ENCODE results near the gene CDK12. TPM values are rescaled to one million over a fixed set of nuclear protein-coding genes. Genes with fewer than 3 reads are reported as not detected.
A peak's percentile ranks its signal among the peaks of the same experiment; 100 is the strongest.
"Not testable (repeated sequence)": the region's sequence is repeated elsewhere in the genome, so short reads cannot be mapped to it uniquely, and the experiment has no call there.

The CDK12 gene
- 43.0 to 55.1 TPM (median 44.2 TPM) in 3 replicates for total RNA-seq
- long read RNA-seq, full-length matches to known transcripts: 1 of 7 reads
- long read RNA-seq, partial matches to known transcripts: 3 of 7 reads
- long read RNA-seq, other reads (novel, unspliced or antisense): 3 of 7 reads

GRCh38 chr17:39461113-39461925 lies at the start of gene CDK12:
Gene CDK12, plus strand, starts transcription at chr17:39461486. Its CDS starts 586 bp downstream, at chr17:39462072.
- Mint-ChIP-seq H3K36me3 (ENCODE audit: low read depth) (peaks cover 3% of the 10 kb centered on the region), H3K4me1 (ENCODE audit: low read depth) (peaks cover 36% of the 10 kb centered on the region), H3K27me3 (ENCODE audit: low read depth) (no peaks in the 10 kb centered on the region), H3K4me3 (ENCODE audit: unreplicated experiment) (peak within 1 kb of the TSS; percentile 92), H3K27ac (ENCODE audit: unreplicated experiment) (peak within 1 kb of the TSS; percentile 99), H3K9me3 (ENCODE audit: low read depth) (no peaks in the 10 kb centered on the region)
- peak; percentile 94 for DNase-seq (ENCODE audit: low spot score)
- TF ChIP-seq CTCF (IDR thresholded peaks at IDR 0.05): no peak

GRCh38 chr17:39416141-39416540 lies 45.1 kb upstream of the CDK12 start:
- Mint-ChIP-seq H3K27me3 (ENCODE audit: low read depth) (no peaks in the 10 kb centered on the region), H3K4me1 (ENCODE audit: low read depth) (no peaks in the 10 kb centered on the region), H3K27ac (ENCODE audit: unreplicated experiment) (no peak overlapping the region), H3K9me3 (ENCODE audit: low read depth) (no peaks in the 10 kb centered on the region), H3K36me3 (ENCODE audit: low read depth) (peaks cover 23% of the 10 kb centered on the region), H3K4me3 (ENCODE audit: unreplicated experiment) (no peak overlapping the region)
- DNase-seq (ENCODE audit: low spot score): no peak
- TF ChIP-seq CTCF (IDR thresholded peaks at IDR 0.05): no peak

- Mint-ChIP-seq H3K4me1 (ENCODE audit: low read depth) (no peaks in the 10 kb centered on the region), H3K36me3 (ENCODE audit: low read depth) (peaks cover 22% of the 10 kb centered on the region), H3K27me3 (ENCODE audit: low read depth) (no peaks in the 10 kb centered on the region), H3K27ac (ENCODE audit: unreplicated experiment) (no peak overlapping the region), H3K4me3 (ENCODE audit: unreplicated experiment) (no peak overlapping the region), H3K9me3 (ENCODE audit: low read depth) (no peaks in the 10 kb centered on the region)
- no peak for TF ChIP-seq CTCF (IDR thresholded peaks at IDR 0.05)
- DNase-seq (ENCODE audit: low spot score): peak; percentile 13
Measured at GRCh38 chr17:39429600-39429999, 31.7 kb upstream of the CDK12 start.

GRCh38 chr17:39439868-39440267 lies 21.4 kb upstream of the CDK12 start:
- H3K4me1 Mint-ChIP-seq (ENCODE audit: low read depth); H3K4me3 Mint-ChIP-seq (ENCODE audit: unreplicated experiment); H3K27me3 Mint-ChIP-seq (ENCODE audit: low read depth); H3K9me3 Mint-ChIP-seq (ENCODE audit: low read depth); DNase-seq (ENCODE audit: low spot score): not testable (repeated sequence)
- H3K36me3 Mint-ChIP-seq (ENCODE audit: low read depth): peaks cover 29% of the 10 kb centered on the region
- H3K27ac Mint-ChIP-seq (ENCODE audit: unreplicated experiment): peak overlapping the region; percentile 20

- no peaks in the 10 kb centered on the region for H3K27me3 Mint-ChIP-seq (ENCODE audit: low read depth)
- H3K9me3 Mint-ChIP-seq (ENCODE audit: low read depth): no peaks in the 10 kb centered on the region
- H3K4me3 Mint-ChIP-seq (ENCODE audit: unreplicated experiment): no peak overlapping the region
- no peak for TF ChIP-seq CTCF (IDR thresholded peaks at IDR 0.05)
- H3K36me3 Mint-ChIP-seq (ENCODE audit: low read depth): peaks cover 31% of the 10 kb centered on the region
- DNase-seq (ENCODE audit: low spot score): no peak
- H3K27ac Mint-ChIP-seq (ENCODE audit: unreplicated experiment): no peak overlapping the region
- H3K4me1 Mint-ChIP-seq (ENCODE audit: low read depth): no peaks in the 10 kb centered on the region
Measured at GRCh38 chr17:39443326-39443725, 18.0 kb upstream of the CDK12 start.
